NCI-H1105 treated with DMSO at 0.1 percent for 48 hours (cell line): Measurements from ENCODE around the gene BNIP3.
"Not testable (repeated sequence)": the region's sequence is repeated elsewhere in the genome, so short reads cannot be mapped to it uniquely, and the experiment has no call there.

Experiments used
- DNase-seq: peaks from one replicate; lab custom pipeline; 2025; lab: John Stamatoyannopoulos, UW

The BNIP3 gene

DNA sequence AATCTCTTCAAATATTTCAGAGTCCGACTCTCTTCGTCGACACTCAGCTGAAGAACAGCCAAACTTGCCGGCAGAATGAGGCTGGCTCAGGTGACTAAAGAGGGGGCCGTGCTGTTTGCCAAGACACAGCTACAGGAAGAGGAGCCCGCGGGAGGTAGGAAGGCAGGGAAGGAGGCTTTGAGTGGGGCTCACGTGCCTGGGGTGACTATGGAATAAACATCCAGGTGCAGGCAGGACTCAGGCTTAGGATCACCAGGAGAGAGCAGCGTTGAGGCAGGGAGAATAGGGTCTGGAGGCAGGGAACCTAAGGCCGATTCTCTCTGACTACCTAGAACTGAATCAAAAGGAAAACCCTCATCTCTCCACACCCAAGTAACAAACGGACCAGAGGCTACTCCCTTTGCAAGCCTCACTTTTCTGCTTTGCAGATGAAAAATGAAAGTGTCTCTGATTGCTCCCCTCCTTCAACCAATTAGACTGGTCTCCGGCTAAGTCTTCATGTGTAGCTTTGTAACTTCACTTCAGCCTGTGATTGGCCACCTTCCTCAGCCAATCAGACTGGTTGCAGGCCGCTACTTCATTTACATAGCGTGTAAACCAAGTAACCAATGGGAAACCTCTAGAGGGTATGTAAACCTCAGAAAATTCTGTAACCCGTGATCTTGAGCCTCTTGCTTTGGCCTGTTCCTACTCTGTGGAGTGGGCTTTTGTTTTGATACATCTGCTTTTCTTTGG, 19.7 kb upstream of the BNIP3 start:
- DNase-seq, result no peak

DNA sequence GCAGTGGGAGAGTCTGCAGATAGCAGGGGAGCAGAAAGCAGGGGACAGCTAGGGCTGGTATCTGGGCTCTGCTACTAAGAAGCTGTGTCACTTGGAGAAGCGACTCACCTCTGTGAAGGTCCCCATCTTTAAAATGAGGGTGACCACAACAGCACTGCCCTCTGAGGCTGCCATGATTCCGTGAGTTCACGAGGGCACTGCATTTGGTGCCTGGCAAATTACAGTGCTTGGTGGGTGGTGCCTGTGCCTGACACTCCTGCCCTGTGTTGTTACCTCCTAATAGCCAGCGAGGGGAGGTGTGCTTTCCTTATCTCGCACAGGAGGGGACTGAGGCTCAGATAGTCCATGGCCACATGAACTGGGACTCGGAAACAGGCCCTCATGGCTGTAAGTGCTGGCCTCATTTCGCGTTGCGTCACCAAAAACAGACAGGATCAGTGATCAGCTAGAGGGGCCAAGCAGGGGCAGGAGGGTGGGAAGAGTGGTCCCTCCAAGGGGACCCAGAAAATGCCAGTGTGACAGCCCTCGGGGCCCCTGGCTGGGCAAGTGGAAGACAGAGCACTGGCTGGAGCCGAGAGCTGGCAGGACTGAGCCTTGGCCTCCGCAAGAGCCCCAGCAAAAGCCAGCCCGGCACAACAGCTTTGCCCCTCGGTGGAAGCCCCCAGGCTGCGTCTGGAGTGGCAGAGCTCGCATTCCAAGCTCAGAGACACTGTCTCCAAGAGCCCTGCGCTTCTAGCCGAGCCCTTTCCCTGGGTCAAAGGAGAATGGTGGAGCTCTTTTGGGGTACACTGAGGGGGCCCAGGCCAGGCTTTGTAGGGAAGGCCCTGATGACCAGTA, 17.3 kb upstream of the BNIP3 start:
- no peak for DNase-seq

DNA sequence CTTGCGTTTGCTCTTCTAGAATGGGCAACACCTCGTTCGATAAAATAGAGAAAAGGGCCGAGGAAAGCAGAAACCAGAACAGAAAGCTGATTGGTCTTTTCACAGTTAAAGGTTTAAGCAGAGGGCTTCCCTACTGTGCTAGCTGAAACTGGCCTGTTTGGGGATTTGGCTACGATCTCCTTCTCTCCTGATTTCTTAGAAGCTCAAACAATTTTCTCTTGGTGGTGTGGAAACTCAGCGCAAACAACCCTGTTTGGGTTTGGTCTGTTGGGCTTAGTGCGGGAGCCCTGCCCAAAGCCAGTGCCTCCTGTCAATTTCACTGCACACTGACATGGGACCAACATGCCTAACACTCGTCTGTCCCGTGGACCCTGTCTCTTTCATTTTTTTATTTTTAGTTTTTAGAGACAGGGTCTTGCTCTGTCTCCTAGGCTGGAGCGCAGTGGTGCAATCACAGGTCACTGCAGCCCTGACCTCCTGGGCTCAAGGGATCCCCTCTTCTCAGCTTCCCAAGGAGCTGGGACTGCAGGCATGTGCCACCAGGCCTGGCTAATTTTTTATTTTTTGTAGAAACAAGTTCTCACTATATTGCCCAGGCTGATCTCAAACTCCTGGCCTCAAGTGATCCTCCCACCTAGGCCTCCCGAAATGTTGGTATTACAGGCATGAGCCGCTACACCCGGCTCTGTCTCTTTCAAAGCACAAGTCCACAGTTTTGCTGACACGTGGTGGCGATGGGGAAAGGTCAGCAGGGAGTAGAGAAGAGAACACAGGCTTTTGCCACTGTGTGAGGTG, 16.5 kb upstream of the BNIP3 start:
- no peak for DNase-seq

DNA sequence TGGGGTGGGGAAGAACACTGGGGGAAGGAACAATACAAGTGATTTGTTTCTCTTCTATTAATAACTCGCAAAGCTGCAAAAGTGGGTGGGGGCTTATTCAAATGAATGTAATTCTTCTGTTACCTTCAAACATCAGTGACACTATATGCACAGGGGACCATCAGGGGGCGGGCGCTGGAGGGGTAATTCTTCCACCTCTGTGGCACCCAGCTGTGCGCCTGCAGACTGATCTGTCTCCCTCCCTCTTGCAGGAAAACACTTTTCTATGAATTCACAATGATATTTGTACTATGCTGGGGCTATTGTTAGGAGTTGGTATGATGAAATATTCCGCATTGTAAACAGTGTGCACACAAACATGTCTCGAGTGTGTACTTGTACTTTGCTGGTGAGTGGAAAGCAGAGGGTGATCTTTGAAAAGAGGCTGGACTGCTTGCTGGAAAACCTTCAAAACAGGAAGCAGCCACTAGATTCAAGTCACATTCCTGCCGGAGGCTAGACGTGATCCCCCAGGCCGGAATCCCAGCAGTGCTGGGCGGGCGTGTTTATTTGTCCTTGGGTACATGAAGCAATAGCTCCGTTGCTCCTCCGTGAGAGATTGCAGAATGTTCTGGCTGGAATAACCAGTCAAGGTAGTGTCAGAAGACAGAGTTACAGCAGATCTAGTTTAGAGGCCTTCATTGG, 15.8 kb upstream of the BNIP3 start:
- DNase-seq, result no peak

DNA sequence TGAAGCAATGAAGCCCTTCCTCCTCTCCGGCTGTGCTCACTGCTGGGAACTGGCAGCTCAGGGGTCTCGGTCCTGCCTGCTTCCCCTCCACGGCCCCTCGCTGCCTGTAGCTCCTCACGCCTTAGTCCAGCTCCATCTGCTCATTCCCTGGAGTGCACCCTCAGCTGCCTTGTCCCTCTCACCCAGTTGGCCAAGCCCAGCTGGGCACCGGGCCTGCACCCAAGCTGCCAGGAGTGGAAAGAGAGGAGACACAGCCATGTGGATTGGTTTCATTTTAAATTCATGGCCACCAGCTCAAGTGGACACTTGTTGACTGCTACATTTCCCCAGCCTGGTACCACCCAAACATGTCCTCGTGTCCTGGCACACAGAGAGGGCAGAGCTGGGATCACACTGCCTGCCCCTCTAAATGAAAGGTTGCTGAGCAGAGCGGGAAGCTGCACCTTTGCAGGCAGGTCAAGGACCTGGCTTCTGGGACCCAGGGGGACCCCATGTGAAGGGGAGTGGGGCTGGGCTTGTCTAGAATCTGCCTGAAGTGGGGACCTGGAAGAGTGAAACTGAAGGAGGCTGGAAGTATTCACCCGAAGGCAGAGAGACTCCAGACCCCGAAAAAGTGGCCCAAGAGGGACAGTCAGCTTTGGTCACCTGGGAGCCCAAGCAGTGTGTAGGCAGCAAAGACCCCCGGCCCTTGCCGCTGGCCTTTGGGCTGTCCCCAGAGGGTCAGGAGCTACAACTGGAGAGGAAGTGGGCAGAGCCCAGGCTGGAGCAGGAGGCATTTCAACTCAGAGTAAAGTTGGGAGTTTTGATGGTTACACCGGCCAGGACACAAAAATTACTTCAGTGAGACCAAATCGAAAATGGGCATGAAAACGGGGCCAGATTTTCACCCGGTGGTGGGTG, 15.0 kb upstream of the BNIP3 start:
- no peak for DNase-seq

DNA sequence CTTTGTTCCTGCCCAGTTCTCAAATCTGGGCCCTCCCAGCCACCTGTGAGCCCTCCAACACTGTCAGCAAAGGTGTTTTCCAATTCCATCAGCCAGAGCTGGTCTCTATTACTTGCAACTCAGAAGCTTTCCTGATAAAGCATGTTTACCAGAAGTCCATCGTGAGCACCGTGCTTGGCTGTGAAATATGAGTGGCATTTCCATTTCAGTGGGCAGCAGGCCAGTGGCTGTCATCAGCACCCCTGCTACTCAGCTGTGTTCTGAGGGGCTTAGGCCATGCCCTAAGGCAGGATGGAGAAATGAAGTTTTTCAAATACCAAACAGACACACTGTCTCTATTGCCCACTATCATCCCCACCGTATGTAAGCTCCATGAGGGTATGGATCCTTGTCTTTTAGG, 12.7 kb upstream of the BNIP3 start:
- DNase-seq, result no peak

DNA sequence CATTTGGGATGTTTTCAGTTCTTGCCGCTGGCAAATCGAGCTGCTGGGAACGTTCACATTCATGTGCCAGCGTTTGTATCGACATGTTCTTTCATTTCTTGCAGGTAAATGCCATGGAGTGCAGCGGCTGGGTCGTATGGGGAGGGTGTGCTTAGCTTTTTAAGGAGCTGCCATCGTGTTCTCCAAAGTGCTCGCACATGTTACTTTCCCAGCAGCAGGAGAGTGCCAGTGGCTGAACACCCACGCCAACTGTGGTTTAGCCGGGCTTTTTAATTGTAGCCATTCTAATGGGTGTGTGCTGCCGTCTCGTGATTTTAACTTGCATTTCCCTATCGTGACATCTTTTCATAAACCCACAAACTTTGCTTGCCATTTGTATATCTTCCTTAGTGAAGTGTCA, 11.6 kb upstream of the BNIP3 start:
- DNase-seq, result no peak

DNA sequence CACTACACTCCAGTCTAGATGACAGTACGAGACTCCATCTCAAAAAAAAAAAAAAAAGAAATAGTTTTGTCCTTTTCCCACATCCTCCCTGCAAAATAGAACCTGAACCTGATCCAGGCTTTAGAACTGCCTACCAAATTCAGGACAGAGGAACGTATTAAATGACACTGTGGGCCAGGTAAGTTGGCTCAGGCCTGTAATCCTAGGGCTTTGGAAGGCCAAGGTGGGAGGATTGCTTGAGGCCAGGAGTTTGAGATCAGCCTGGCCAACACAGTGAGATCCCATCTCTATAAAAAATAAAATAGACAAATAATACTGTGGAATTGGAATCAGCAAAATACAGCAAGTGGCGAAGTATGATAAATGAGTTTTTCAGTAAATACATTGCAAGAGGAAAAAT, 10.0 kb upstream of the BNIP3 start:
- DNase-seq, result no peak

DNA sequence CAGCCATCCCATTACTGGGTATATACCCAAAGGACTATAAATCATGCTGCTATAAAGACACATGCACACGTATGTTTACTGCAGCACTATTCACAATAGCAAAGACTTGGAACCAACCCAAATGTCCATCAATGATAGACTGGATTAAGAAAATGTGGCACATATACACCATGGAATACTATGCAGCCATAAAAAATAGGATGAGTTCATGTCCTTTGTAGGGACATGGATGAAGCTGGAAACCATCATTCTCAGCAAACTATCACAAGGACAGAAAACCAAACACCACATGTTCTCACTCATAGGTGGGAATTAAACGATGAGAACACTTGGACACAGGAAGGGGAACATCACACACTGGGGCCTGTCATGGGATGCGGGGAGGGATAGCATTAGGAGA, 6.1 kb upstream of the BNIP3 start:
- not testable (repeated sequence) for DNase-seq

DNA sequence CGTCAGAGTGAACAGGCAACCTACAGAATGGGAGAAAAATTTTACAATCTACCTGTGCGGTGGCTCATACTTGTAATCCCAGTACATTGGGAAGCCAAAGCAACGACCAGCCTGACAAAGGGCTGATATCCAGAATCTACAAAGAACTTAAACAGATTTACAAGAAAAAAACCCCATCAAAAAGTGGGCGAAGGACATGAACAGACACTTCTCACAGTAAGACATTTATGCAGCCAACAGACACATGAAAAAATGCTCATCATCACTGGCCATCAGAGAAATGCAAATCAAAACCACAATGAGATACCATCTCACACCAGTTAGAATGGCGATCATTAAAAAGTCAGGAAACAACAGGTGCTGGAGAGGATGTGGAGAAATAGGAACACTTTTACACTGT, 5.6 kb upstream of the BNIP3 start:
- not testable (repeated sequence) for DNase-seq

DNA sequence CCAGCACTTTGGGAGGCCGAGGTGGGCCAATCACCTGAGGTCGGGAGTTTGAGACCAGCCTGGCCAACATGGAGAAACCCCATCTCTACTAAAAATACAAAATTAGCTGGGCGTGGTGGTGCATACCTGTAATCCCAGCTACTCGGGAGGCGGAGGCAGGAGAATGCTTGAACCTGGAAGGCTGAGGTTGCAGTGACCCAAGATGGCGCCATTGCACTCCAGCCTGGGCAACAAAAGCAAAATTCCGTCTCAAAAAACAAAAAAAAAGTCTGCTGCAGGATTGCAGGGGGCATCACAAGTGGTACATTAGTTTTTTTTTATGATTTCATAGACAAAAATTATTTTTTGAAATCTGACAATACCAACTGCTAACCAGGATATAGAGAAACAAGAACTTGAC, 5.1 kb upstream of the BNIP3 start:
- not testable (repeated sequence) for DNase-seq

DNA sequence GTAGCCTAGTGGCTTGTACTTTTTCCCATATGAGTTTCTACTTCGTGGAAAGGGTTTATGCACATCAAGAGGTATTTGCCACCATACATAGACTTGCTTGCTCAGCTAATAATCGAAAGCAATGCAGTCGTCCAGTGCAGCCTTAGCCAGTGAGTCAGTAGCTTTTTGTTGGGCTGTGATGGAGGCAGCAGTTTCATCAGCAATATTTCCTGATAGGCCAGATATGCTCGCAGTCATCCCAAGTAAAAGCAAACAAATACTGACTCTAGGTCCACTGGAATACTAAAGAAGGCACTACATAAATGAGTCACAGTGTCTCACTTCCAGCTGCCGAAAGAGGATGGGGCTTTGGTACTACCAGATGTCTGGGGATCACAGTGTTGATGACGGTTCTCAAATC, 2.1 kb upstream of the BNIP3 start:
- DNase-seq, result no peak

DNA sequence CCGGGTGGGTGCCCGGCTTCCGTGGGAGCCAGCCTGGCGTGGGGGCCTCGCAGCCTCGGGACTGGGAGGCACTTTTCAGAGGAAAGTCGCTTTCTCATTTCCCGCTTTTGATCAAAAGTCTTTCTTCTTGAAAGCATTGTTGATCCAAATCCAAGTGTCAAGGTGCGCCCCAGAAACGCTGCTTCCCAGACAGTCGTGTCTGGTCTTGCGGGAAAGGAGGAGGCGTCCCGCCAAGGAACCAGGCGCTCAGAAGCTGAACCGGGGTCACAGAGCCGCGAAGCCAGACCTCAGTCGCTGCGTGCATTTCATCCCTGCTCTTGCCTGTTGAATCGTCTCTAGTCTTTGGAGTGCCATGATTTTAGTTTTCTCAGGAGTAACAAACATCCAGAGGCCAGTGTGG, 1.1 kb upstream of the BNIP3 start:
- no peak for DNase-seq

DNA sequence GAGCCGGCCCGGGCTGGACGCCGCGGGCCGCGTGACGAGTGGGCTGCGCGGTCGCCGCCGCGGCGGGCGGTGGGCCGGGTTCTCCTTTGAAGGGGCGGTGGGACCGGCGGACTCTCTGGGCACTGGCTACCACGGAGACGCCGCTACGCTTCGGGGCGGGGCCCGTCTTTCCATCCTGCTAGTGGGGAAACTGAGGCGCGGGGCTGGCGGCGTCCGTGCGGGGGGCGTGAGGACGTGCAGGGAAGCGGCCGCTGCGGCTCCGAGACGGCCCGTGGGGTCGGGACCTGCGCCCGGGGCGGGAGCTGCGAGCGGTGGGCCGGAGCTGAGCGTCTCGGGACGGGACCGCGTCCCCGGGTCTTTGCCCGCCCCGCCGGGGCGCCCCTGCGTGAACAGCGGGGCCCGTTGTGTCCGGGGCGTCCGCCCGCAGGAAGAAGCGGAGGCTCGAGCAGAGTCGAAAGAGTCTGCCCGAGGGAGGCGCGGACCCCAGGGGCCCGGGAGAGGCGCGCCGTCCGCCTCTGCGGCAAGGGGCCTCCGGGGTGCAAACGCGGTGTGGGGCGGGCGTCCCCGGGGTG, 548 bp upstream of the BNIP3 start:
- no peak for DNase-seq

DNA sequence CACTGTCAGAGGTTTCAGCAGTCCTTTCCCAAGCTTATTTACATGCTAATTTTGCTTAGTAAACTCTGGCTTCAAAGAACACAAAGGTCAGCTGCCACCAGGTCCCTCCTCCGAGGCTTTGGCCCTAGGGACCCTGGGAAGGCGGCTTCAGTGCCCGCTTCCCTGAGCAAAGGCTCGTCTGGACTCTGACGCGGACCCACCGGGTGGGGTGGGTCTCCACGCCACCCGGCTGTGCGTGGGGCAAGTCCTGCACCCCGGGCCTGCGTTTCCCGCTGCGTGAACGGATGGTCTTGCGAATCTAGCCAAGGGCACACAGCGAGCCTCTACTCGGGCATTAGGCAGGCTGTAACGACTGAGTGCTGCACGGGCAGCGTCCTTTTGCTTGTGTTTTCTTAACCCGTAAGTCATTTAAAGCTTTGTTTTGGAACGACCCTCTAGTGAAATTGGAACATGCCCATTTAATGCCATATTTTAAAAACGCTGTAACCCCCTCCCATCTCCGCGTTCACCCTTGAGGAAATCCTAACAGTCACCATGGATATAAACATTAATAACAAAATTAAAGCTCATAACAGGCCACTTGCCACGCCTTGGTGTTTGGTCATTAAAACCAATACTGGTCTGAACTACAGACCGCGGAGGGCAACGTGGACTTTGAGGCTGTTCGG, 828 bp downstream of the BNIP3 start:
- DNase-seq, result no peak

DNA sequence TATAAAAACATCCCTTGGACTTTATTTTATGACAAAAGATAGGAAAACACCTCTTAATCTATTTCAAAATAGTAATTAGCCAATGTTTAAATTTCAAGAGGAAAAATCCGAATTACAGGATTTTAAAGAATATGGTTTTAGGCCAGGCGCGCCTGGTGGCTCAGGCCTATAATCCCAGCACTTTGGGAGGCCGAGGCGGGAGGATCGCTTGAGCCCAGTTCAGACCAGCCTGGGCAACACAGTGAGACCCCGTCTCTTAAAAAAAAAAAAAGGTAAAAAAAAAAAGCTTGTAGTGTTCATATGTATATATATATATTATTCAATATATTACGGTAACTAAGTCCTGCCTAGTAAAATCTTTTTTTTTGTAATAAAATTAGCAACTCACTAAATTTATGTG, 1.4 kb downstream of the BNIP3 start:
- DNase-seq, result no peak

DNA sequence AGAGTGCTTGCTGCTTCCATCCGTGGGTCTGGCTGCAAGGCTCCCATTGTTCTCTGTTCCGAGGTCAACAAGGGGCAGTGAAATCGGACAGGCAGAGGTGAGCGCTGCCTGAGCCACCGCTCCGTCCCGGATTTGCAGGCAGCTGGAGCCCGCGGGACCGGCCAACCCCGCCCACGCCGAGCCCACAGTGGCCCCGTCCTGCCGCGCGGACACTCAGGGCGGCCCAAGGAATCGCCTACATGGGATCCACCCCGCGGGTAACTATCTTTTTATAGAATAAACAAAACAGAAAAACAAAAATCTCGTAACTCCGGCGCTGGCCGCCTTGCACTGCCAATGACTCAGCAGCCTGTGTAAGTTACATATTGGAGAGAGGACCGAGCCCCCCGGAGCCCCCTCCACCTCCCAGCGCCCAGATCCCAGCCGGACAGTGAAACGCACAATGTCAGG, 1.9 kb downstream of the BNIP3 start:
- DNase-seq, result no peak

DNA sequence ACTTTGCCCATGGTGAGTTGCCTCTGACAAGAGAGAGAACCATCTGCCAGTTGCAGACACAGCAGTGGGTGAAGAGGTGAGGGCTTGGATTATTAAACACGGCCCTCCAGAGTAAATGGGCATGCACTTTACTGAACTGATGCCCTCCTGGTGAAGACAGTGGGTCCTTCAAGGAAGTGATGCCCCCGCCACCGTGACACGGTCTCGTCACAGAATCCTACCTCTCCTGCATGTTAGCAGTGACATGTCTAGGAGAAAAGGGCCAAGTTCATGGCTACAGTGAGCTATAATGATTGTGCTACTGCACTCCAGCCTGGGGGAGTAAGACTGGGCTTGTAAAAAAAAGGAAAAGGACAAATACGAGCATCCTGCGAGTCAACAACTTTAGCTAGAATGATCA, 2.4 kb downstream of the BNIP3 start:
- DNase-seq, result no peak

DNA sequence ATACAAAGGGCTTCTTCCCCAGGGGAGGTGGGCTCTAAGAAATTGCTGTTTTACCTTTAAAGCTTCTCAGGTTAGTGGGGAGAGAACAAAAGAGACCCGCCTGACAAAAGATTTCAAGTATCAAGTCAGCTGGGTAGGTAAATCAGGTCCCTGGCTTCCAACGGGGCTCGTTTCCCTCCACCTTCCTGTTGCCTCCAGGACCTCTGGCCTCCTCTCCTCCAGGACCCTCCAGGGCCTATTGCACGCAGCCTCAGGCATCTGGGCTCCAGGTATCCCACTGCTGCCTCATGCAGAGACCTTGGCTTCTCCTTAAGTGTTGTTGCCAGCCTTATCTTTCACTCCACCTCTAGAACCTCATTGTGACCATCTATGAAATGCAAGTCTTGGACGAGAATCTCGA, 2.9 kb downstream of the BNIP3 start:
- DNase-seq, result no peak

DNA sequence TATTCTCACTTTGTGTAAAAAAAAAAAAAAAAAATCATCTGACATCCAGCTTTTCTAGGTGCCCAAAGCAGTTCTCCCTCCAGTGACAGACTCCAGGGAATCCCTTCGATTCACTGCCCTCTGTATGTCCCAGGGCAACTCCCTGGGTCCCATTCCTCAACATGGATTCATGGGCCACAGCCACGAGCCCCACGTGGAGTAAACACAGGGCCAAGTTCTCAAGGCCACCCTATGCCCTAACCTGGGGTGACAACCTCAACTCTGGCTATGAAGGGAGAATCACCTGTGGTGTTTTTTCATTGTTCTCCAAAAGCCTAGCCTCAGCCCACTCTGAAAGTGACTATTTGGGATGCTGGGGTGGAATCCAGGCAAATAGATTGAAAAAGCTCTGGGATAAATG, 3.4 kb downstream of the BNIP3 start:
- DNase-seq, result no peak
